H1 (cell line): ENCODE measurements around the gene BNC2.

ENCODE experiments used
- BCL11A ChIP-seq, 2 experiments: IDR thresholded peaks; one replicate each; pipeline ENCODE4 v1.6.1; 2011; ENCODE audit warnings: low read depth in 2 of 2, low read length in 2 of 2, mild to moderate bottlenecking in 2 of 2
- CHD2 ChIP-seq: IDR thresholded peaks from 2 replicates; pipeline ENCODE4 v1.6.1; 2012; ENCODE audit warnings: low read length, improper control_type of control experiment
- EP300 ChIP-seq, 2 experiments: IDR thresholded peaks; 1 replicate in 1 of 2; 2 replicates in 1 of 2; pipeline ENCODE4 v1.6.1; 2011 to 2012; ENCODE audit warnings: low read depth in 2 of 2, low read length in 2 of 2, mild to moderate bottlenecking in 2 of 2, borderline replicate concordance in 1 of 2, inconsistent platforms in 1 of 2, moderate library complexity in 1 of 2
- GABPA ChIP-seq: IDR thresholded peaks from 2 replicates; pipeline ENCODE4 v1.6.1; 2011; ENCODE audit warnings: mild to moderate bottlenecking, low read length, moderate library complexity, borderline replicate concordance; ENCODE audit not compliant: insufficient read depth
- SIN3A ChIP-seq, 2 experiments: IDR thresholded peaks in 1 of 2; conservative IDR thresholded peaks in 1 of 2; 2 replicates each; pipeline ENCODE4 v1.6.1; 2011 to 2012; ENCODE audit warnings: low read length in 2 of 2, improper control_type of control experiment in 1 of 2, low read depth in 1 of 2, mild to moderate bottlenecking in 1 of 2
- SUZ12 ChIP-seq: fragments of 200-600 bp; sonication (generic); IDR thresholded peaks from 2 replicates; pipeline ENCODE4 v1.6.1; 2012; ENCODE audit warnings: mild to moderate bottlenecking, inconsistent platforms, low read length, moderate library complexity, mixed read lengths
- TAF1 ChIP-seq: IDR thresholded peaks from 2 replicates; pipeline ENCODE4 v1.6.1; 2011; ENCODE audit warnings: mild to moderate bottlenecking, low read depth, low read length
- YY1 ChIP-seq: IDR thresholded peaks from 2 replicates; pipeline ENCODE4 v1.6.1; 2011; ENCODE audit warnings: low read depth, mild to moderate bottlenecking, low read length
- TF ChIP-seq, protein P1 (sequence below), 3 experiments: IDR thresholded peaks; 1 replicate in 2 of 3; 2 replicates in 1 of 3; pipeline versions ENCODE4 v1.5.1 to v1.6.1; 2011; ENCODE audit warnings: low read length in 3 of 3, mild to moderate bottlenecking in 3 of 3, inconsistent platforms in 2 of 3, low read depth in 1 of 3, moderate library complexity in 1 of 3; ENCODE audit not compliant: insufficient read depth in 1 of 3; ENCODE audit errors: control extremely low read depth in 1 of 3
- TF ChIP-seq, protein P2 (sequence below): IDR thresholded peaks from 2 replicates; pipeline ENCODE4 v1.6.1; 2011; ENCODE audit warnings: low read depth, mild to moderate bottlenecking, low read length; ENCODE audit not compliant: insufficient read depth

DNA sequence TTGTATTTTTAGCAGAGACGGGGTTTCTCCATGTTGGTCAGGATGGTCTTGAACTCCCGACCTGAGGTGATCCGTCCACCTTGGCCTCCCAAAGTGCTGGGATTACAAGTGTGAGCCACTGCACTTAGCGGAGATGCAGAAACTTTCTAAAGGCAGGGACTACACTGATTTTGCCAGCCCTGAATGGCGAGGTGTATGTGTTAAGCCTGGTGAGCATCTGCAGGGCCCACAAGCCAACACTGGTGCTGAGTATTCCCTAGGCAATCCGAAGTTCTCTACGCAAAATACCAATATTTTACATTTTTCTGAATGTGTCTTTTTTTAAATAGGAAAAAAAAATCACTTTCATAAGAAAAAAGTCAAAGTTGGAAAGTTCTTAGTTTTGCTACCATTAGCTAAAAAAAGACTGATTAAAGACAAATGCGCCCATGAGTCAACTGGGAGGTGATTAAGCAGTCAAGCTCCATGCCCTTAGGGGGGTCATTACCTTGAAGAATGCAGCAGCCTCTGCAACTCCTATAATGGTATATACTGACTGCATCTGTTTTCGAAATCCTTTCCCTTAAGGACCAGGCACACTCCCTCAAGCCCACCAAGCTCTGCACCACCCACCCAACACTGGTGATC lies 502.8 kb downstream of the BNC2 start:
- TF ChIP-seq, protein P1, sequence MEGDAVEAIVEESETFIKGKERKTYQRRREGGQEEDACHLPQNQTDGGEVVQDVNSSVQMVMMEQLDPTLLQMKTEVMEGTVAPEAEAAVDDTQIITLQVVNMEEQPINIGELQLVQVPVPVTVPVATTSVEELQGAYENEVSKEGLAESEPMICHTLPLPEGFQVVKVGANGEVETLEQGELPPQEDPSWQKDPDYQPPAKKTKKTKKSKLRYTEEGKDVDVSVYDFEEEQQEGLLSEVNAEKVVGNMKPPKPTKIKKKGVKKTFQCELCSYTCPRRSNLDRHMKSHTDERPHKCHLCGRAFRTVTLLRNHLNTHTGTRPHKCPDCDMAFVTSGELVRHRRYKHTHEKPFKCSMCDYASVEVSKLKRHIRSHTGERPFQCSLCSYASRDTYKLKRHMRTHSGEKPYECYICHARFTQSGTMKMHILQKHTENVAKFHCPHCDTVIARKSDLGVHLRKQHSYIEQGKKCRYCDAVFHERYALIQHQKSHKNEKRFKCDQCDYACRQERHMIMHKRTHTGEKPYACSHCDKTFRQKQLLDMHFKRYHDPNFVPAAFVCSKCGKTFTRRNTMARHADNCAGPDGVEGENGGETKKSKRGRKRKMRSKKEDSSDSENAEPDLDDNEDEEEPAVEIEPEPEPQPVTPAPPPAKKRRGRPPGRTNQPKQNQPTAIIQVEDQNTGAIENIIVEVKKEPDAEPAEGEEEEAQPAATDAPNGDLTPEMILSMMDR (IDR thresholded peaks at IDR 0.05; ENCODE audit: control extremely low read depth in 1 of 3, insufficient read depth in 1 of 3, low read depth in 1 of 3, low read length in 3 of 3): no peak
- TF ChIP-seq SUZ12: no peak
- no peak for TF ChIP-seq YY1
- no peak for TF ChIP-seq BCL11A (IDR thresholded peaks at IDR 0.05; ENCODE audit: low read depth in 2 of 2, low read length in 2 of 2)
- no peak for TF ChIP-seq SIN3A (conservative IDR thresholded peaks at IDR 0.05 in 1 of 2, IDR thresholded peaks at IDR 0.05 in 1 of 2; ENCODE audit: low read depth in 1 of 2, low read length in 2 of 2)
- TF ChIP-seq CHD2: no peak
- TF ChIP-seq EP300 (IDR thresholded peaks at IDR 0.05; ENCODE audit: borderline replicate concordance in 1 of 2, low read depth in 2 of 2, low read length in 2 of 2): no peak
- no peak for TF ChIP-seq TAF1
- TF ChIP-seq, protein P2, sequence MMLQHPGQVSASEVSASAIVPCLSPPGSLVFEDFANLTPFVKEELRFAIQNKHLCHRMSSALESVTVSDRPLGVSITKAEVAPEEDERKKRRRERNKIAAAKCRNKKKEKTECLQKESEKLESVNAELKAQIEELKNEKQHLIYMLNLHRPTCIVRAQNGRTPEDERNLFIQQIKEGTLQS: no peak
- TF ChIP-seq GABPA: no peak
